AG04450 (cell line): ENCODE data around the gene GRAP2. TPM values are rescaled to one million over a fixed set of nuclear protein-coding genes. Genes with fewer than 3 reads are reported as not detected.

Experiments
- CTCF ChIA-PET: fragments of 300-600, 350-600 bp; formaldehyde crosslinking; extraction: SDS; loops from one replicate; lab custom pipeline; 2022; ENCODE audit warnings: antibody characterized with exemption, inconsistent platforms; lab: Charles Lee
- POLR2A ChIA-PET: fragments of 350-600 bp; formaldehyde crosslinking; extraction: SDS; loops from one replicate; lab custom pipeline; 2021; ENCODE audit warnings: antibody characterized with exemption, inconsistent platforms; lab: Yijun Ruan, JAX
- DNase-seq: peaks from one replicate; pipeline ENCODE4 v3.0.0-alpha.2; 2011; ENCODE audit warnings: low read depth, low spot score
- H3K27ac ChIP-seq: one replicate; pipeline ENCODE4 v1.5.1; 2012; ENCODE audit warnings: low read depth, low read length, control low read depth
- H3K27me3 ChIP-seq: one replicate; pipeline ENCODE4 v1.6.0; 2012; ENCODE audit warnings: low read length; ENCODE audit not compliant: control insufficient read depth, insufficient read depth
- H3K4me3 ChIP-seq: 2 replicates; pipeline ENCODE4 v1.5.1; 2011; ENCODE audit warnings: mild to moderate bottlenecking, low read depth, low read length, control low read depth
- H3K9me3 ChIP-seq: 2 replicates; pipeline ENCODE4 v1.5.1; 2012; ENCODE audit warnings: low read length; ENCODE audit not compliant: control insufficient read depth, insufficient read depth
- polyA plus RNA-seq: library from polyadenylated mRNA; depleted of rRNA; stranded (reverse); fragments of >200 nt; gene quantifications from 2 replicates; pipeline ENCODE4 v1.2.3, GENCODE V29; 2011
- TF ChIP-seq, protein P1 (sequence below): IDR thresholded peaks from 2 replicates; pipeline ENCODE4 v1.5.1; 2011; ENCODE audit warnings: low read depth, low read length, control low read depth, inconsistent platforms

GRAP2 gene
- polyA plus RNA-seq, 1 experiment: not detected

DNA sequence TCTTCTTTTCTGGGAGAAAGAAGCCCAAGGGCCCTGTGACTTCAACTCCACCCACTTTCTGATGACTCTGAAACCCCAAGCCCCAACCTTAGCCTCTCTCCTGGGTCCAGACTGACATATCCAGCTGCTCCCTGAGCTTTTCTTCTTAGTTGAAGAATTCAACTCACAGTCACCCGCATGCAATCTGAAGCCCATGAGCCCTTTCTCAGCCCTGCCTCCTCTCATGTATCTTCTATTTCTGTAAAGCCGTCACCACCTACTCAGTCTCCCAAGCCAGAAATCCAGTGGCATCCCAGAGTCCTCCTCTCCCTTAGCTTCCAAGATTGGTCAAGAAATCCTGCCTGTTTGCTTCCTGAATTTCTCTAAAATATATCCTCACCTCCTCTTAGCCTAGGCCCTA is 52.2 kb downstream of the GRAP2 start:
- no peak for DNase-seq
- TF ChIP-seq, protein P1, sequence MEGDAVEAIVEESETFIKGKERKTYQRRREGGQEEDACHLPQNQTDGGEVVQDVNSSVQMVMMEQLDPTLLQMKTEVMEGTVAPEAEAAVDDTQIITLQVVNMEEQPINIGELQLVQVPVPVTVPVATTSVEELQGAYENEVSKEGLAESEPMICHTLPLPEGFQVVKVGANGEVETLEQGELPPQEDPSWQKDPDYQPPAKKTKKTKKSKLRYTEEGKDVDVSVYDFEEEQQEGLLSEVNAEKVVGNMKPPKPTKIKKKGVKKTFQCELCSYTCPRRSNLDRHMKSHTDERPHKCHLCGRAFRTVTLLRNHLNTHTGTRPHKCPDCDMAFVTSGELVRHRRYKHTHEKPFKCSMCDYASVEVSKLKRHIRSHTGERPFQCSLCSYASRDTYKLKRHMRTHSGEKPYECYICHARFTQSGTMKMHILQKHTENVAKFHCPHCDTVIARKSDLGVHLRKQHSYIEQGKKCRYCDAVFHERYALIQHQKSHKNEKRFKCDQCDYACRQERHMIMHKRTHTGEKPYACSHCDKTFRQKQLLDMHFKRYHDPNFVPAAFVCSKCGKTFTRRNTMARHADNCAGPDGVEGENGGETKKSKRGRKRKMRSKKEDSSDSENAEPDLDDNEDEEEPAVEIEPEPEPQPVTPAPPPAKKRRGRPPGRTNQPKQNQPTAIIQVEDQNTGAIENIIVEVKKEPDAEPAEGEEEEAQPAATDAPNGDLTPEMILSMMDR: no peak
- ChIA-PET POLR2A (no interaction called here), CTCF (interaction anchor here (1.1 to 1.5 kb wide), 2 partner anchors 10 to 20 kb away, joined by 4 to 6 read pairs; no protein-coding TSS in a partner anchor)
- Histone ChIP-seq H3K9me3 (no peaks in the 10 kb centered on the region; the same call in 1 of the 2 replicates), H3K27me3 (peaks cover 7% of the 10 kb centered on the region), H3K27ac (no peak overlapping the region), H3K4me3 (no peak overlapping the region)

DNA sequence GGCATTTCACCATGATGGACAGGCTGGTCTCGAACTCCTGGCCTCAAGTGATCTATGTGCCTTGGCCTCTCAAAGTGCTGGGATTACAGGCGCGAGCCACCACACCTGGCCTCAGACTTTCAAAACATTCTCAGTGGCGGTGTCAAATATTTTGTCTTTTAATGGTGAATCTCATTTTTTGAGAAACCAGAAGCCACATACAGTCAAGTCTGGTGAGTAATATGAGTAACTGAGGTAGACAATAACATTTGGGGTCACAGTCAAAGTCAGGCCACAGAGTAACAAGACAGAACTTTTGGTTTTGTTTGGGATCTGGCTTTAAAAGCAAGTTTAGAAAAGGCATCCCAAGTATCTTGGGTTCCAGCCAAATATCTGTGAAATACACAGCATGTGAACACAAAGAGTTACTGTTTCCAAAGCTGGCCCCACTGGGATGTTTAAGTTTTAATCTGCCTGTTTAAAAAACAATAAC is 53.7 kb downstream of the GRAP2 start:
- peaks cover 4% of the 10 kb centered on the region for H3K27me3 ChIP-seq
- TF ChIP-seq, protein P1: no peak
- no peaks in the 10 kb centered on the region; the same call in 1 of the 2 replicates for H3K9me3 ChIP-seq
- POLR2A ChIA-PET: no interaction called here
- H3K4me3 ChIP-seq: no peak overlapping the region
- DNase-seq: peak; percentile 86
- CTCF ChIA-PET: no interaction called here
- peak overlapping the region; percentile 52 for H3K27ac ChIP-seq

DNA sequence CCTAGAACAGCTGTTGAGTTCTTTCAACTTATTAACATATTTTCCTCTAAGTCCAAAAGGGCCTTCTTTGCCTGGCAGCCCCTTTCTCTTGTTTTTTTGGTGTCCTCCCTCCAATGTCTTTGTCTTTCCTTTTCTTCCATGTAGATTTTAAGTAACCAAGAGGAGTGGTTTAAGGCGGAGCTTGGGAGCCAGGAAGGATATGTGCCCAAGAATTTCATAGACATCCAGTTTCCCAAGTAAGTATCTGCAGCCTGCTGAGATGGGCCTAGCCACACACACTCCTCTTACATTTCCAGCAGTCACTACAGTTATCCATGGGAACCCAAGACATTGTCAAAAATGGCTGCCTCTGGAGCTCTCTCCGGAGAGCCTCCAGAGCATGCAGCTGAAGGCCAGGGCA is 54.8 kb downstream of the GRAP2 start:
- no peak for DNase-seq
- CTCF ChIA-PET: no interaction called here
- H3K4me3 ChIP-seq: no peak overlapping the region
- TF ChIP-seq, protein P1: no peak
- no peaks in the 10 kb centered on the region; the same call in 1 of the 2 replicates for H3K9me3 ChIP-seq
- H3K27ac ChIP-seq: no peak overlapping the region
- POLR2A ChIA-PET: no interaction called here
- H3K27me3 ChIP-seq: no peaks in the 10 kb centered on the region

DNA sequence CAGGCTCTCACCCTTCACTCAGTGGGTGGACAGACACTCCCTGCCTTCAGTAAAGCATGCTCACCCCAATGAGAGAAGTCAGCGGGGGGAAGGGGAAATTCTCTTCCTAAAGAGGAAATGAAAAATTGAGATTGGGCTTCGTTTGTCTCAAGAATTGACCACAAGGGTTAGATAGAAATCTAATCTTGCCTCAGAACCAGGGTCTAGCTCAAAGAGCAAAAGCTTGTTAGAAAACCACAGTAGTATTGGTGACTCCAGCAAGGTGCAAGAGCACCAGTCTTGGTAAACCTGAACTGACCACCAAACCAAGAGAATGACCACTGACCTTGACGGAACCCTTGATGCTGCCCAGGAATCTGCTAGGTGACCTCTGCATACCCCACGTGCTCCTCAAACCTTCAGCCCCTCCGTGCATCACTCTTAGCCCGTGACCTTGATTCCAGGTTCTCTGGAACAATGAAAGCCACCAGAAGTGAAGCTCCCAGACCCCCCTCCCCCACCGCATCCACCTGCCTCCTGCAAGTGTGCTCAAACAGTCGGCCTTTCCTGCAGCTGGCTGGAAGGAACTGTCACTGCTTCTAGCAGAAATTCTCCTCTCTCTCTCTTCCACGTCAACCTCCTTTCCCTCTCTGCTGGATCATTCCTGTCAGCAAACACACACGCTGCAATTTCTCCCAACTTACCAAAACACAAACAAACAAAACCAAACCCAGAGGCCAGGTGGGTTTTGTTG is 56.2 kb downstream of the GRAP2 start:
- TF ChIP-seq, protein P1: no peak
- POLR2A ChIA-PET: no interaction called here
- no peak overlapping the region for H3K27ac ChIP-seq
- no peak overlapping the region for H3K4me3 ChIP-seq
- H3K27me3 ChIP-seq: no peaks in the 10 kb centered on the region
- CTCF ChIA-PET: no interaction called here
- no peak for DNase-seq
- no peaks in the 10 kb centered on the region; the same call in 1 of the 2 replicates for H3K9me3 ChIP-seq

DNA sequence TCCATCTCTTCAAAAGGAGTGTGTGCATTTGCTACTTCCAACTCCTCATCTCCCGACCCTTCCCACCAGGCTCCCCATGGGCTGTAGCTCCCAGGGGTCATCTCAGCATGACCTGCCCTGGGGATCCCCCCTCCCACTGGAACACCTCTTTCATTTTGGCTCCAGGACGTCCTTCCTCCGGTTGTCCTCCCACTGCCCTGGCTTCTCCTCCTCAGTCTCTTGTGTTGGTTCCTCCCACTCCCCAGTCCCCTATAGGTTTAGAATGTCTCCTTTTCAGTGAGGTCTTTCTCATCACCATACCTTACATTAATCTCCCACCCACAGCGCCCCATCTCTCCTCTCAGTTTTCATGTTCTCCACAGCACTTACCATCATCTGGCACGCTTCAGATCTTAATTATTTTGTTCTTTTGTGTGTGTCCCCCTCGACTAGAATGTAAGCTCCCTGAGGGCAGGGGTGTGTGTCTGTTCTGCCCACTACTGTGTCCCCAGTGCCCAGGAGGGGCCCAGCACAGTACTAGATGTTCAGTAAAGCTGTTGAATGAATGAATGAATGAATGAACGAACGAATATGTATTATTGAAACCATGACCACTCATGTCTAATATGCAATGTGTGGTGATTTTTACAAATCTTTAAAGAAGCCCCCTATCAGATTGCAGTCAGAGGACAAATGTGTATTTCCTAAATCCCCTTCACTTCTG is 57.3 kb downstream of the GRAP2 start:
- TF ChIP-seq, protein P1: no peak

More for the DNA sequence above, 57.3 kb downstream of the GRAP2 start:
- no peaks in the 10 kb centered on the region; the same call in 1 of the 2 replicates for H3K9me3 ChIP-seq
- ChIA-PET POLR2A (no interaction called here), CTCF (interaction anchor here (0.6 kb wide), 1 partner anchor 79 kb away, joined by 3 read pairs; no protein-coding TSS in a partner anchor)
- no peak overlapping the region for H3K27ac ChIP-seq
- no peak for DNase-seq
- no peaks in the 10 kb centered on the region for H3K27me3 ChIP-seq
- no peak overlapping the region for H3K4me3 ChIP-seq
